IMR-90 (cell line): ENCODE results near the gene A3GALT2. TPM values are rescaled to one million over a fixed set of nuclear protein-coding genes. Genes with fewer than 3 reads are reported as not detected.

Source experiments
- ATAC-seq: fragments of 200-7000 bp; cut with Tn5 transposase; 2 replicates; pipeline ENCODE4 v1.9.1; 2020; ENCODE audit warnings: low read depth, mild to moderate bottlenecking, moderate library complexity
- BruUV-seq: library from RNA; stranded (reverse); fragments of 400-500 nt; replicated peaks from 2 replicates; lab custom pipeline; 2021; lab: Mats Ljungman, UMichigan
- CTCF ChIA-PET: fragments of 300-600 bp; formaldehyde crosslinking; extraction: SDS; loops from one replicate; lab custom pipeline; 2021; ENCODE audit warnings: antibody characterized with exemption; lab: Yijun Ruan, JAX
- POLR2A ChIA-PET: fragments of 300-600 bp; sonication (Branson Sonifier 250); formaldehyde crosslinking; loops from one replicate; lab custom pipeline; 2022; ENCODE audit warnings: antibody characterized with exemption; ENCODE audit not compliant: unreplicated experiment; lab: Charles Lee
- DNase-seq: peaks from one replicate; pipeline ENCODE4 v3.0.0; 2013
- H2AFZ ChIP-seq: replicated peaks from 2 replicates; pipeline ENCODE3; 2013; ENCODE audit warnings: low read length, mild to moderate bottlenecking; ENCODE audit not compliant: poor library complexity
- H2AK5ac ChIP-seq: 2 replicates; pipeline ENCODE4 v1.6.1; 2013; ENCODE audit warnings: low read depth, low read length, inconsistent platforms
- H2AK9ac ChIP-seq: replicated peaks from 2 replicates; pipeline ENCODE3; 2013; ENCODE audit warnings: mild to moderate bottlenecking, low read depth, low read length, moderate library complexity; ENCODE audit not compliant: poor library complexity
- H2BK120ac ChIP-seq: 2 replicates; pipeline ENCODE4 v1.6.1; 2013; ENCODE audit warnings: low read depth, low read length, inconsistent platforms
- H2BK15ac ChIP-seq: 3 replicates; pipeline ENCODE4 v1.6.1; 2013; ENCODE audit warnings: low read depth, low read length, inconsistent platforms
- H2BK20ac ChIP-seq: 2 replicates; pipeline ENCODE4 v1.6.1; 2013; ENCODE audit warnings: low read depth, mild to moderate bottlenecking, inconsistent platforms, low read length, moderate library complexity
- H2BK5ac ChIP-seq: 2 replicates; pipeline ENCODE4 v1.6.1; 2013; ENCODE audit warnings: mild to moderate bottlenecking, low read depth, low read length, inconsistent platforms; ENCODE audit not compliant: poor library complexity, severe bottlenecking
- H3K14ac ChIP-seq: replicated peaks from 2 replicates; pipeline ENCODE4 v1.6.1; 2013; ENCODE audit warnings: low read depth, low read length, inconsistent platforms
- H3K18ac ChIP-seq: 2 replicates; pipeline ENCODE4 v1.6.1; 2013; ENCODE audit warnings: low read depth, low read length, control low read depth
- H3K23ac ChIP-seq: 2 replicates; pipeline ENCODE4 v1.6.1; 2013; ENCODE audit warnings: low read depth, low read length, inconsistent platforms
- H3K27ac ChIP-seq: 2 replicates; pipeline ENCODE4 v1.5.1; 2013; ENCODE audit warnings: mild to moderate bottlenecking, control low read depth, low read length; ENCODE audit not compliant: insufficient read depth
- H3K27me3 ChIP-seq: 2 replicates; pipeline ENCODE4 v1.6.1; 2013; ENCODE audit warnings: low read length; ENCODE audit not compliant: control insufficient read depth, insufficient read depth
- H3K36me3 ChIP-seq: 2 replicates; pipeline ENCODE4 v1.6.1; 2013; ENCODE audit warnings: low read length, mixed read lengths; ENCODE audit not compliant: control insufficient read depth, insufficient read depth
- H3K4ac ChIP-seq: 2 replicates; pipeline ENCODE4 v1.6.1; 2013; ENCODE audit warnings: low read depth, low read length, inconsistent platforms
- H3K4me1 ChIP-seq: 2 replicates; pipeline ENCODE4 v1.6.1; 2013; ENCODE audit warnings: low read length, mixed read lengths; ENCODE audit not compliant: control insufficient read depth, insufficient read depth
- H3K4me2 ChIP-seq: 2 replicates; pipeline ENCODE4 v1.6.1; 2013; ENCODE audit warnings: low read depth, mild to moderate bottlenecking, control low read depth, low read length, moderate library complexity
- H3K4me3 ChIP-seq: 2 replicates; pipeline ENCODE4 v1.5.1; 2013; ENCODE audit warnings: low read depth, mild to moderate bottlenecking, control low read depth, low read length, moderate library complexity; ENCODE audit not compliant: insufficient read depth
- H3K56ac ChIP-seq: 2 replicates; pipeline ENCODE4 v1.6.1; 2013; ENCODE audit warnings: low read length, inconsistent platforms; ENCODE audit not compliant: insufficient read depth; ENCODE audit errors: extremely low read depth
- H3K79me1 ChIP-seq, 2 experiments: 2 replicates each; pipeline ENCODE4 v1.6.1; 2013; ENCODE audit warnings: low read length in 2 of 2, inconsistent platforms in 1 of 2, low read depth in 1 of 2
- H3K9ac ChIP-seq: 2 replicates; pipeline ENCODE4 v1.6.1; 2013; ENCODE audit warnings: low read depth, low read length, control low read depth
- H3K9me1 ChIP-seq: 2 replicates; pipeline ENCODE4 v1.6.1; 2013; ENCODE audit warnings: low read length, inconsistent platforms; ENCODE audit not compliant: insufficient read depth
- H3K9me3 ChIP-seq: 2 replicates; pipeline ENCODE4 v1.6.1; 2013; ENCODE audit warnings: low read length; ENCODE audit not compliant: control insufficient read depth, insufficient read depth
- H4K20me1 ChIP-seq: 2 replicates; pipeline ENCODE4 v1.6.1; 2013; ENCODE audit warnings: low read length, inconsistent platforms; ENCODE audit not compliant: insufficient read depth
- H4K5ac ChIP-seq: 2 replicates; pipeline ENCODE4 v1.6.1; 2013; ENCODE audit warnings: mild to moderate bottlenecking, low read depth, low read length, control low read depth
- H4K8ac ChIP-seq, 2 experiments: 2 replicates each; pipeline ENCODE4 v1.6.1; 2013; ENCODE audit warnings: low read depth in 2 of 2, low read length in 2 of 2, control low read depth in 1 of 2, inconsistent platforms in 1 of 2
- H4K91ac ChIP-seq: 2 replicates; pipeline ENCODE4 v1.6.1; 2013; ENCODE audit warnings: low read depth, low read length, inconsistent platforms; ENCODE audit not compliant: insufficient read depth
- FOS ChIP-seq: fragments of 150-350 bp; IDR thresholded peaks from 2 replicates; pipeline ENCODE4 v1.6.1; 2016; ENCODE audit warnings: low read depth, low read length
- RAD21 ChIP-seq: IDR thresholded peaks from 2 replicates; pipeline ENCODE4 v1.6.1; 2012; ENCODE audit warnings: low read length, improper control_type of control experiment
- WGBS, 2 experiments: methylation state at CpG; one replicate each; pipeline versions ENCODE4 v1.1.5 to v1.1.7; 2013; ENCODE audit warnings: missing lambda C conversion rate in 2 of 2; ENCODE audit not compliant: insufficient read length in 1 of 2; ENCODE audit errors: extremely low coverage in 2 of 2; 5-methylcytosine and 5-hydroxymethylcytosine counted together
- dilution Hi-C: fragments of 300-500 bp; cut with HindIII; formaldehyde crosslinking; loops from one replicate; pipeline ENCODE4 v1.14.3; 2018; ENCODE audit warnings: low sequenced_read_pairs; ENCODE audit not compliant: unreplicated experiment
- in situ Hi-C: fragments of 300-500 bp; cut with MboI; formaldehyde crosslinking; loops from 3 replicates; pipeline ENCODE4 v1.14.3; 2019; ENCODE audit warnings: low sequenced_read_pairs, inconsistent platforms, mixed read lengths
- intact Hi-C: fragments of 100-400 bp; cut with micrococcal nuclease; formaldehyde crosslinking; loops from 2 replicates; pipeline ENCODE4 v1.10.0; 2022
- polyA plus RNA-seq, 3 experiments: library from polyadenylated mRNA; depleted of rRNA; stranded (reverse); fragments of >200 nt; gene quantifications; 2 replicates each; pipeline ENCODE4 v1.2.3, GENCODE V29; 2012; ENCODE audit warnings: low replicate concordance in 1 of 3
- total RNA-seq: library from RNA; depleted of rRNA; stranded (reverse); fragments of >200 nt; gene quantifications from 2 replicates; pipeline ENCODE4 v1.2.3, GENCODE V29; 2012

A3GALT2 gene
- total and polyA plus RNA-seq, 2 of the 4 experiments (the other 2 are of a cell fraction), result not detected

- Histone ChIP-seq H3K9me1 (peaks cover 18% of the 10 kb centered on the region), H4K91ac (no peak overlapping the region), H3K56ac (no peak overlapping the region), H3K4me2 (no peak overlapping the region), H3K79me1 (peaks cover 34 to 76% of the 10 kb centered on the region in 2 experiments), H4K8ac (no peak overlapping the region), H3K4me1 (no peaks in the 10 kb centered on the region; the same call in 1 of the 2 replicates), H4K20me1 (peaks cover 33% of the 10 kb centered on the region; the same call in 1 of the 2 replicates), H2AFZ (no peak overlapping the region), H2BK120ac (no peak overlapping the region), H3K9me3 (no peaks in the 10 kb centered on the region), H3K4ac (no peak overlapping the region), H3K23ac (no peak overlapping the region), H3K14ac (no peak overlapping the region), H3K36me3 (peaks cover 18% of the 10 kb centered on the region), H3K9ac (no peak overlapping the region), H2BK15ac (no peak overlapping the region), H2BK5ac (no peak overlapping the region), H3K4me3 (no peak overlapping the region), H3K27me3 (no peaks in the 10 kb centered on the region), H3K18ac (no peak overlapping the region), H3K27ac (no peak overlapping the region), H4K5ac (no peak overlapping the region), H2AK9ac (no peak overlapping the region), H2BK20ac (no peak overlapping the region), H2AK5ac (no peak overlapping the region)
- TF ChIP-seq RAD21 (no peak), FOS (no peak)
- BruUV-seq, result no TSS peak
- dilution Hi-C loops, result no loop called here
- in situ Hi-C loops, result no loop called here
- ATAC-seq, result no peak
- DNase-seq, result no peak
- WGBS, 2 experiments, result 86% methylated on average over 2 of the region's 13 CpGs; no CpG with 5 or more reads in 1 of the 2 experiments
- intact Hi-C loops, result no loop called here
- POLR2A ChIA-PET, result no interaction called here
- CTCF ChIA-PET, result no interaction called here
These were observed 49.0 kb downstream of the A3GALT2 start for GRCh38 chr1:33271666-33272505.
